Measurements from ENCODE around the gene CRIM1.

CRIM1 gene

DNA sequence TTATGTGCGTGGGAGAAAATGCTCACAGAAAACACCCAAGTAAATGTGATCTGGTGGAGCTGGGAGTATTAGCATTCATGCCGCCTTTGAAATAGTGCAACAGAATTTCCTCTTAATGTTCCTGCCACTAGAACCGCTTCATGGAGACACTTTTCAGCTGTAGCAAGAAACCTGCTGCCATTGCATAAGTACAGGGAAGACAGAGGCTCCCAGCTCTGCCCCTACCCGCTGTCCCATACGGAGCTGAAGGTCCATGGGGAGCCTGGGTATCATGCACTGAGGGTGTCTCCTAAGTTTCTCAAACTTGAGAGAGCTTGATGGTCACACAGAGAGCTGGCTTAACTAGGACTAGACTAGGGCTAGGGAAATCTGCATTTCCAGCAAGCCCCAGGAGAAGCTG lies 49.6 kb downstream of the CRIM1 start:
- H3K4me3 Mint-ChIP-seq, result no peak overlapping the region
- no peak overlapping the region for H3K27ac Mint-ChIP-seq
- no peaks in the 10 kb centered on the region for H3K36me3 Mint-ChIP-seq
- CTCF ChIA-PET, result no interaction called here
- peaks cover 4% of the 10 kb centered on the region for H3K27me3 Mint-ChIP-seq
- H3K4me1 Mint-ChIP-seq, result no peaks in the 10 kb centered on the region
- no peaks in the 10 kb centered on the region for H3K9me3 Mint-ChIP-seq
- DNase-seq, result no peak

DNA sequence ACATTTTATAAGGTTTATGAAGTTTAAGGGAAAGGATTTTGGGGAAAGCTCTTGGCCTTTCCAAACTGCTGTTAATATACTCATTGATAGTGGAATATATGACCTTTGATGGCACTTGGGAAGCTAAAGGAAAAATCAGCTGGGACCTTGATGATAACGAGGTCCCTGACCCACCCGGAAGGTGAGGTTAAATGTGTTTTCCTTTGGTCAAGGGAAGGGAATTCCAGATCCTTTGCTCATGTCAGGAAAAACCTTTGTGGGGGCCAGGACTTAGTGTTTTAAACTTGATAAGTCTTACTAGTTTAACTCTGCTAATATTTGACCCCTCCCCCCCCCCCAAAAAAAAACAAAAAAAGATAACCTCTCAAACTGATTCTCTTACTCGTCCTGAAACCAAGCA lies 50.7 kb downstream of the CRIM1 start:
- Mint-ChIP-seq H3K36me3 (no peaks in the 10 kb centered on the region), H3K4me3 (no peak overlapping the region), H3K9me3 (no peaks in the 10 kb centered on the region), H3K4me1 (no peaks in the 10 kb centered on the region), H3K27me3 (peaks cover 4% of the 10 kb centered on the region), H3K27ac (no peak overlapping the region)
- DNase-seq, result no peak
- CTCF ChIA-PET, result no interaction called here

DNA sequence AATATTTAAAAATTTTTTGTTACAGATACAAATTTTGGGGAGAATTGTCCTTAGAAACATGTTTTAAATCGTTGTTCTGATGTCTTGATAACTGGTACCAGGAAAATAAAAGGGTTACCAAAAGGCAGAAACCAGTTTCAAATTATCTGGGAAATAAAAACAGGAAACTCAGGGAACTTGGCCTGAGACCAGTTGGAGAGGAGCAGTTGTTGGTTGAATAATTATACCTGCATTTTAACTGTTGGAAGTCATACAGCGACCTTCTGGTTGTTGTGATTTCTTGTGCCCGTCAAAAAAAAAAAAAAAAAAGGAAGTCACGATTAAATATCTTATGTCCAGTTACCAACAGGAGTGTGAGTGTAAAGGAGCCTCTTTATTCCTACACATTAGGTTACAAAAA lies 51.8 kb downstream of the CRIM1 start:
- Mint-ChIP-seq H3K36me3 (no peaks in the 10 kb centered on the region), H3K4me3 (no peak overlapping the region), H3K27me3 (peaks cover 4% of the 10 kb centered on the region), H3K27ac (no peak overlapping the region), H3K9me3 (no peaks in the 10 kb centered on the region), H3K4me1 (no peaks in the 10 kb centered on the region)
- no peak for DNase-seq
- CTCF ChIA-PET, result no interaction called here

DNA sequence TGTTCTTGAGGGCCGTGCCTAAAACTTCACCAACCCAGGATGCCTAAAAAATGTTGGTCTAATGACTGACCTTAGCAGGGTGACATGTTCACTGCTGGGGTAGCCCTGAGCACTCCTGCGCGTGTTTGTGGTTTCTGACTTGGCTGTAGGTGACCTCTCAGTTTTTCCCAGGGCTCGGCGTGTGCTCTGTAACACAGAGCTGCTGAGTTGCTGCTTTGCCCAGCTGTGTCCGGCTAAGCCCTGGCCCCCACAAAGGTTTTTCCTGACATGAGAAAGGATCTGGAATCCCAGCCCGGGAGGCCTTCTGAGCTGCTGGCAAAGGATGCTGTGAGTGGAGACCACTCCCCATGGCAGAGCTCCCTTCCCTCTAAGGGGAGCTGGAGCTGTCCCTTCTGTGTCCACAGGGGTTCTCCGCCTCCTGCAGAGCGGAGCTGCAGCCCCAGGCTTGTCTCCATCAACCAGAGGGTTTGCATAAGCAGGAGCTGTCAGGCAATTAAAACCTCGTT lies 52.7 kb downstream of the CRIM1 start:
- H3K4me1 Mint-ChIP-seq, result no peaks in the 10 kb centered on the region
- no peak for DNase-seq
- no peaks in the 10 kb centered on the region for H3K36me3 Mint-ChIP-seq
- peaks cover 4% of the 10 kb centered on the region for H3K27me3 Mint-ChIP-seq
- H3K9me3 Mint-ChIP-seq, result no peaks in the 10 kb centered on the region
- no peak overlapping the region for H3K27ac Mint-ChIP-seq
- no peak overlapping the region for H3K4me3 Mint-ChIP-seq
- CTCF ChIA-PET, result no interaction called here

DNA sequence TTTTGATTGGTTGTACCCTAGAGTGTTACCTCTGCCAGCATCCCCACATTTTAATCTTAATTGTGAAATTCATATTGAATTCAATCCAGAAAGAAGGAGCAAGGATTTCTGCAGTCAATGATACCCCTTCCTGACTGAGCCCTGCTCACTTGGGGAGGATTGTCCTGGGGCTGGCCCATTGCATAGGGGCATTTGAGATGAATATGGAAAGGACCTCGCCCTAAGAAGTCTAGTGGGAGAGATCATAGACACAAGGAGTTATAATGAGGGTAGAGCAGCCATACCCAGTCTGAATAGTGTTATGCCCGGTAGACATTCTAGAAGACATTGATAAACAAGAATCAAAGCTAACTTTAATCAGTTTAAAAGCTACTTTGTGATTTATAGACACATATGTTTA lies 53.8 kb downstream of the CRIM1 start:
- H3K4me1 Mint-ChIP-seq, result no peaks in the 10 kb centered on the region
- DNase-seq, result no peak
- no peaks in the 10 kb centered on the region for H3K36me3 Mint-ChIP-seq
- H3K9me3 Mint-ChIP-seq, result no peaks in the 10 kb centered on the region
- H3K27ac Mint-ChIP-seq, result no peak overlapping the region
- peaks cover 4% of the 10 kb centered on the region for H3K27me3 Mint-ChIP-seq
- no peak overlapping the region for H3K4me3 Mint-ChIP-seq
- CTCF ChIA-PET, result no interaction called here

DNA sequence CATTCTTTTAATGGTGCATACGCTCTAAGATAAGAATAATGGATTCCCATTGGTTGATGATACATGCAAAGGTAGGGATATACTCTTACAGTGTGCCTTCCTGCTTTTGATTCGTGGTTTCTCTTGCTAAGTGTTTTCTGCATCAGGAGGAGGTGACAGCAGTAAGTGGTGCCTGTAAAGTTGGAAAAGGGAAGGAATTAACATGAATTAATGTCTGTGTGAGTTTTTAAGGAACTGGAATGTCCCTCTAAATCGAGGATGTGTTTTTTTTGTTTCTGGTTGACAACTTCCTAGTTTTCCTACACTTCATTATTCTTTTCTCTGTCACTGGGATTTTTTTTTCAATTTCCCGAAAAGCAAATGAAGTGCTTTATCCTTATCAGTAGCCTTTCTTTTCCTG lies 54.4 kb downstream of the CRIM1 start:
- Mint-ChIP-seq H3K27ac (no peak overlapping the region), H3K4me3 (no peak overlapping the region), H3K36me3 (no peaks in the 10 kb centered on the region), H3K27me3 (peaks cover 4% of the 10 kb centered on the region), H3K4me1 (no peaks in the 10 kb centered on the region), H3K9me3 (no peaks in the 10 kb centered on the region)
- no peak for DNase-seq
- CTCF ChIA-PET, result no interaction called here

DNA sequence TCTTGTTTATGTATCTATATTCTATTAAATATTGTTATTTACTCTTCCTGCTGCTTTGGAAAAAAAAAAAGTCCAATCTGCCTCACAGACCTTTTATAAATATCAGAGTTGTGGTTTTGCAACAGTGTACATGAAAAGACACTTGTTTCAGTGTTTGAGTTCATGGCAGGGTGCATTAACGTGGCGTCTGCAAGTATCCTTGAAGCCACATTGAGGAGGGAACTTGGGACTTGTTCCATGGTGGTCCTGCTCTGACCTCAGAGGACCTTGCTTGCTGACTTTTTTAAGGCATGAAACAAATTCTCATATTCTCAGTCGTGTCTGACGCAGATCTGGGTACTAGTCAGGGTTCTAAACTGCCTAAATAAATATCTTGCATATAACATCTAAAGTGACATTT lies 55.1 kb downstream of the CRIM1 start:
- no peak overlapping the region for H3K4me3 Mint-ChIP-seq
- no peaks in the 10 kb centered on the region for H3K36me3 Mint-ChIP-seq

DNA sequence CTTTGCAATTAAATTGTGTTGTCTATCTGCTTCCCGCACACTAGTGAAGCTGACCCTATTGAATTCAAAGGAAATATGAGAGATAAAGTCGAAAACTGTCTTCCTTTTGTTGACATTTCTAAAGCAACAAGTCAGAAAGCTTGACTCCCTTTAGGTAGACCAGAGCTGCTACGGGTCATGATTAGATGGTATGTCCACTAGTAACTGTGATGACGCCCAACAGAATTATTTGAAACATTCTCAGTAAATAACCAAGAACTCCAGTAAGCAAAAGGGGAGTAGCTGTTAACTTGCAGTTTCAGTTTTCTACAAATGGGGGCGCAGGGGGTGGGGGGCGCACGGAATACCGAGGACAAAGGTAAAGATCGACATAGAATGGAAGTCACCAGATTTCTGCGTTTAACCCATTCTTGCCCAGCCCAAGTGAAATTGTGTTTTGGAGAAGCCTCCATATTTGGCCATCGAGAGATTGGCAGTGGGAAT lies 56.4 kb downstream of the CRIM1 start:
- Mint-ChIP-seq H3K36me3 (no peaks in the 10 kb centered on the region), H3K4me1 (no peaks in the 10 kb centered on the region), H3K9me3 (no peaks in the 10 kb centered on the region), H3K27ac (no peak overlapping the region), H3K4me3 (no peak overlapping the region), H3K27me3 (peaks cover 4% of the 10 kb centered on the region)
- CTCF ChIA-PET, result no interaction called here
- no peak for DNase-seq

More for the DNA sequence above, 55.1 kb downstream of the CRIM1 start:
- H3K27me3 Mint-ChIP-seq, result peaks cover 4% of the 10 kb centered on the region
- no peaks in the 10 kb centered on the region for H3K4me1 Mint-ChIP-seq
- no peaks in the 10 kb centered on the region for H3K9me3 Mint-ChIP-seq
- CTCF ChIA-PET, result no interaction called here
- DNase-seq, result no peak
- no peak overlapping the region for H3K27ac Mint-ChIP-seq

DNA sequence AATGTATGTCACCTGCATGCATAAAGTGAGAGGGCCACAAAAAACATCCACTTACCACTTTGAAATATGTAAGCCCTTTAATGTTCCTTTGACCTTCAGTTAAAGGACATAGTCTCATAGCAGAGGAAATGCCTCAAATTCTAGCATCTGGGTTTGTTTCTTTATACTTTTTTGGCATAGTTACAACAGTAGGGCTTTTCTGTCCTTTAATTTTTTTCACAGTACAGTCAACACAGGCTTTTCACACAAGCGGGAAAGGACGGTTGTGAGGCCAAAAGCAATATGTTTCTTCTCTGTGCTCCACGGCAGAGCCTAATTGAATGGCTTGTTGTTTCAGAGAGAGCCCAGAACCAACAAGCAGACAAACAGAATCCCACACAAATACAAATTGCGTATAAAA lies 57.6 kb downstream of the CRIM1 start:
- Mint-ChIP-seq H3K36me3 (no peaks in the 10 kb centered on the region), H3K27me3 (peaks cover 4% of the 10 kb centered on the region), H3K27ac (no peak overlapping the region), H3K4me1 (no peaks in the 10 kb centered on the region), H3K9me3 (no peaks in the 10 kb centered on the region), H3K4me3 (no peak overlapping the region)
- DNase-seq, result no peak
- CTCF ChIA-PET, result no interaction called here

DNA sequence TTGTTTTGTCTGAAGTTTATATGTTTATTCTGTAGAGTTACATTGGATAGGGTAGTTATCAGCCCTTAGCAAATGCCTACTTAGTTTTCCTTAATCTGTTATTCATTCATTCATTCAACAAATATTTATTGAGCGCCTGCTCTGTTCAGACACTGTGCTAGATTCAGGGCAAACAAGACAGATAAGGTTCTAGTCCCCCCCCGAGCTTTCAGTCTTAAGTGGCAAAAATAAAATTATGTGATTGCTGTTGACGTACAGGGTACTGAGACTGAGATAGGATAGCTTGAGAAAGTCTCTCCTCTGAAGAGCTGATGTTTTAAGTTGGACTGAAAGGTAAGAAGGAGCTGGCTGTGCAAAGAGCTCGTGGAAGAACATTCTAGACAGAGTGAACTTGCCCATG lies 58.7 kb downstream of the CRIM1 start:
- CTCF ChIA-PET, result no interaction called here
- Mint-ChIP-seq H3K36me3 (no peaks in the 10 kb centered on the region), H3K27ac (peak overlapping the region; percentile 15), H3K9me3 (no peaks in the 10 kb centered on the region), H3K4me3 (no peak overlapping the region), H3K27me3 (peaks cover 2% of the 10 kb centered on the region), H3K4me1 (no peaks in the 10 kb centered on the region)
- no peak for DNase-seq

DNA sequence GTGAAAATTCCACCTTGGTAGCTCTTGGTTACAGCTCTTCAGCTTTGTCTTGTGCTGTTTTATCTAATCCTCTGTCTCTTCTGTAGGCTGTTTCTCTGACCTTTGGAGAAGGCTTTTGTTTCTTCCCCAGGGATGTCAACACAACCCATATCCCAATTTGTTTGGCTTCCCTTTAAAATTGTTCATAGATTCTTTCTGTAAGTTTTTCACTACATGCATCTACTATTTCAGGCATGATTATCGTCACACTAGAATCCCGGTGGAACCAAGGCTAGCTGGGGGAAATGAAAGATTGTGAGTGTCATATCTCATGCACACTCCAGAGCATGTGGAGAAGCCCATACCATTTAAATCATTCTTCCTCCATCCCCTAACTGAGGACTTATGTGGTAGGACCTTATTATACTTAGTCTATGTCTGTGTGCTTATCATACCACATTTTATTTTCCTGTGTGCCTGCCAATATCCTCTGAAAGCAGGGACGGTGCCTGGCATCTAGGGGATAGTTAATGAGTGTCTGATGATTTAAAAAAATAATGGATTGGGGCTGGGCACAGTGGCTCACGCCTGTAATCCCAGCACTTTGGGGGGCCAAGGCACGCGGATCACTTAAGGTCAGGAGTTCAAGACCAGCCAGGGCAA lies 59.9 kb downstream of the CRIM1 start:
- no peaks in the 10 kb centered on the region for H3K36me3 Mint-ChIP-seq
- no peaks in the 10 kb centered on the region for H3K9me3 Mint-ChIP-seq
- no peaks in the 10 kb centered on the region for H3K27me3 Mint-ChIP-seq
- no peak for DNase-seq
- H3K4me3 Mint-ChIP-seq, result no peak overlapping the region
- H3K4me1 Mint-ChIP-seq, result no peaks in the 10 kb centered on the region
- CTCF ChIA-PET, result no interaction called here
- H3K27ac Mint-ChIP-seq, result no peak overlapping the region

DNA sequence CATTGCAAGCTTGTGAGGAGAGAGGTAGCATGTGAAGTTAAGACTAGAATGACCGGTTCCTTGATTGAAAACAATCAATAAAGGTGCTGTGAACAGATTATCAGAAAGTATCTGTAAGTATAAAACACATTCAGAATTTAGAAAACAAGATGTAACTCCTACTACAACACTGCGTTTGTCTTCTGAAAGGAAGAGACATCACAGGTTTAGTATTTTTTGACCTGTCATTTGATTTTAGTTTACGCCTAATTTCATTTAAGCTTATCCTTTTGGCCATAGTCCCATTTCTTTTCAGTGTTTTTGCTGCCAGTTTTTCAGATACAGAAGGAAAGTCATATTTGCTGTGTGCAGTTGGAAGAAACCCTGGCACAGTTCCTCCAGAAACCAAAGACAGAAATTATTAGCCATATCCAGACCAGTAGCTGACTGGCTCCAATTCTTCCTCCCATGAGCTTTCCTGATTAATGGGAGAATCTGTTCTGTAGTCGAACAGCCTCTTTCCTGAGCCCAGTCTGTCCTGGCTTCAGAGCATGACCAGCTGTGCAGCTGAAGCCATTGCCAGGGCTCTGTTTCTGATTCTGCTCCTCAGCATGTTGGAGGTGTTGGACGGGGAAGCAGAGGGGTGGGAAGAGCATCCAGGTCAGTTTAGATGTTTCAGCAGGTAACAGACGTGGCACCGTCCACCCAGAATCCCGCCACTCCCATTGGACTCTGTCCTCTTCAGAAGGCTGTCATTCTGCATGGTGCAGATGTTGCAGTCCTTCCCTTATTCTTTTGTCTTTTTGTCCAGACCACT lies 61.0 kb downstream of the CRIM1 start:
- CTCF ChIA-PET, result interaction anchor here (0.8 kb wide), 1 partner anchor 248 kb away, joined by 3 read pairs; no protein-coding TSS in a partner anchor
- Mint-ChIP-seq H3K27ac (no peak overlapping the region), H3K9me3 (no peaks in the 10 kb centered on the region), H3K36me3 (no peaks in the 10 kb centered on the region), H3K27me3 (no peaks in the 10 kb centered on the region), H3K4me1 (no peaks in the 10 kb centered on the region), H3K4me3 (no peak overlapping the region)
- no peak for DNase-seq

DNA sequence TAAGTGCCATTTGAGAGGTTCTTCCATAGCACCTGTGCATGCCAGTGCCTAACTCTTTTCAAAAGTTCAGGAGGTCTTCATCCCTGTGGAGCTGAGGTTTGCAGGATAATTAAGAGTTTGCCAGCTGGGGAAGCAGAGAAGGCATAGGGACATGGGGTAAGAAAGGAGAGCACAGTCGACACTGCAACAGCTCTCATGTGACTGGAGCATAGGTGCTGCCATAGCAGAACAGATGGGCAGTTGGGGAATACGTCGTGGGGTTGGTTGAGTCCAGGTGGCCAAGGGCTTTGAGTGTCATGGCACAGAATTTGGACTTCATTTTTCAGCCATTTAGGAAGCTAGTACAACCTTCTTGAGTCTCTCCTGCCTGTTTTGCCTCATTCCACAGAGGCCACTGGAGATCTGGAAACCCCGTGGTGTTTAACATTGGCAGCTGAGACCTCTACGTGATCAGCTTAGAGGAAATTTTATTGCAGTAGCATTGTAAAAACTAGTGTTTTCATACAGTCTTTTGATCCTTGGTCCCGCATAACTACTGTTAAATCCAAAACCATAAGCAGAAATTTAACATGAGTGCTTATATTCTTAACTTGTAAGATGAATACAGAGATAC lies 65.1 kb downstream of the CRIM1 start:
- CTCF ChIA-PET, result no interaction called here
- Mint-ChIP-seq H3K27ac (no peak overlapping the region), H3K36me3 (no peaks in the 10 kb centered on the region)

DNA sequence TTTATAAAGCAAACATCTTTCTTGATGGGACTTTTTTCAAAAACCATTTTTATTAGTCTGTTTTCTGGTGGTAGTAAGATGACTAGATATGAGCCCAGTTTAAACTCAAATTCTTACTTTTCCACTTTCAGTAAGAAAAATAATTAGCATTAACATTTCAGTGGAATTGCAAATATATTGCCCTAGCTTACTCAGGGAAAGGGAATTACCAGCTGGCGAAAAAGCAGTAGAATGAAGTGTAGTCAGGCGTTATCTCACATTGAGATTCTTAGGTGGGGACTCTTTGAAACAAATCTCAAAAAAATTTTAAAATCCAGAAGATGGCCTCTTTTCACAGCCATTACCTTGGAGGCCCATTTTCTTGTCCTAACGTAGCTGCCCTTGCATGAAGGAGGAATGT lies 65.8 kb downstream of the CRIM1 start:
- H3K27ac Mint-ChIP-seq, result no peak overlapping the region
- no peak overlapping the region for H3K4me3 Mint-ChIP-seq
- H3K4me1 Mint-ChIP-seq, result no peaks in the 10 kb centered on the region
- CTCF ChIA-PET, result no interaction called here
- no peaks in the 10 kb centered on the region for H3K9me3 Mint-ChIP-seq
- no peak for DNase-seq
- H3K36me3 Mint-ChIP-seq, result no peaks in the 10 kb centered on the region
- H3K27me3 Mint-ChIP-seq, result no peaks in the 10 kb centered on the region

More for the DNA sequence above, 65.1 kb downstream of the CRIM1 start:
- H3K4me3 Mint-ChIP-seq, result no peak overlapping the region
- no peaks in the 10 kb centered on the region for H3K4me1 Mint-ChIP-seq
- H3K9me3 Mint-ChIP-seq, result no peaks in the 10 kb centered on the region
- no peak for DNase-seq
- H3K27me3 Mint-ChIP-seq, result no peaks in the 10 kb centered on the region

DNA sequence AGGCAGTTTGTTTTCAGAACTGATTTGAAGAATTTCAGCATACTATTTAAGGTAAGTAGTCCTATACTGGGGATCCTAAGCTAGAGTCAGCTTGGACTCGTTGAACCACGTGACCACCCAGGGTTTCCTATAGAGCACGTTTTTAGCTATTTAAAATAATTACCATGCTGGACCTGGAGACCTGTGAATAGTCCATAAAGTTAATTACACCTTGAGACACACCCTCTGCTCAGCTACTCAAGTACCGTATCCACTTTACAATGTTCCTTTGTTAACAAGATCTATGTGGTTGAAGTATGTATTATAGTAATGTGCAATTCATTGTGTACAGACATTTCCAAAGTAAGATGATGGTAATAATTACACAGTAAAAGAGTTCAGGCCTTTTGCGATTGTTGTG lies 67.6 kb downstream of the CRIM1 start:
- no peak overlapping the region for H3K4me3 Mint-ChIP-seq
- no peaks in the 10 kb centered on the region for H3K27me3 Mint-ChIP-seq
- DNase-seq, result no peak
- no peaks in the 10 kb centered on the region for H3K4me1 Mint-ChIP-seq
- CTCF ChIA-PET, result no interaction called here
- H3K9me3 Mint-ChIP-seq, result no peaks in the 10 kb centered on the region
- no peak overlapping the region for H3K27ac Mint-ChIP-seq
- no peaks in the 10 kb centered on the region for H3K36me3 Mint-ChIP-seq
